Measurements from ENCODE around the gene GATAD2B. TPM values are rescaled to one million over a fixed set of nuclear protein-coding genes. Genes with fewer than 3 reads are reported as not detected.

Gene GATAD2B
- total RNA-seq, 1 experiment from 2014 or later, result 46.9 TPM

- Mint-ChIP-seq H3K4me3 (no peak overlapping the region), H3K27me3 (ENCODE audit: low read depth) (no peaks in the 10 kb centered on the region), H3K27ac (peak overlapping the region; percentile 92), H3K4me1 (no peaks in the 10 kb centered on the region), H3K9me3 (no peaks in the 10 kb centered on the region), H3K36me3 (peaks cover 16% of the 10 kb centered on the region)
- ChIA-PET CTCF (interaction anchor here (0.6 to 1.7 kb wide), 4 partner anchors 10 to 156 kb away, joined by 3 to 5 read pairs (median 4); partner anchors contain the start of gene RAB13), POLR2A (no interaction called here)
- TF ChIP-seq CREM (CRISPR knock-in tag; IDR thresholded peaks at IDR 0.05) (no peak), USF1 (CRISPR knock-in tag; IDR thresholded peaks at IDR 0.05) (no peak), CTCF (IDR thresholded peaks at IDR 0.05) (no peak), CREB1 (CRISPR knock-in tag; IDR thresholded peaks at IDR 0.05) (no peak), ERG (CRISPR knock-in tag; IDR thresholded peaks at IDR 0.05) (no peak), ELF4 (CRISPR knock-in tag; IDR thresholded peaks at IDR 0.05; ENCODE audit: low read depth) (no peak), ATF1 (CRISPR knock-in tag; IDR thresholded peaks at IDR 0.05) (no peak), FOXJ3 (CRISPR knock-in tag; IDR thresholded peaks at IDR 0.05; ENCODE audit: borderline replicate concordance) (no peak), SMAD3 (CRISPR knock-in tag; IDR thresholded peaks at IDR 0.05; ENCODE audit: borderline replicate concordance) (no peak), GRHL2 (CRISPR knock-in tag; IDR thresholded peaks at IDR 0.05; ENCODE audit: insufficient replicate concordance, severe bottlenecking) (no peak), ZNF425 (CRISPR knock-in tag; conservative IDR thresholded peaks at IDR 0.05) (no peak), OVOL2 (CRISPR knock-in tag; IDR thresholded peaks at IDR 0.05; ENCODE audit: borderline replicate concordance) (no peak), FOXP1 (CRISPR knock-in tag; IDR thresholded peaks at IDR 0.05; ENCODE audit: borderline replicate concordance) (no peak), RORB (CRISPR knock-in tag; IDR thresholded peaks at IDR 0.05) (no peak), MAX (CRISPR knock-in tag; IDR thresholded peaks at IDR 0.05) (no peak)
- DNase-seq (ENCODE audit: low spot score) (no peak), ATAC-seq (no peak)
These were observed 91.7 kb downstream of the GATAD2B start for GRCh38 chr1:153831026-153831425.

GRCh38 chr1:153827168-153827964 is 95.4 kb downstream of the GATAD2B start:
- Mint-ChIP-seq H3K9me3 (no peaks in the 10 kb centered on the region), H3K36me3 (peaks cover 24% of the 10 kb centered on the region), H3K27me3 (ENCODE audit: low read depth) (no peaks in the 10 kb centered on the region), H3K4me1 (no peaks in the 10 kb centered on the region), H3K4me3 (no peak overlapping the region), H3K27ac (no peak overlapping the region)
- ATAC-seq (no peak), DNase-seq (ENCODE audit: low spot score) (no peak)
- POLR2A ChIA-PET, result interaction anchor here (0.7 kb wide), 1 partner anchor 312 kb away, joined by 3 read pairs; no protein-coding TSS in a partner anchor
- CTCF ChIA-PET, result interaction anchor here (0.5 to 1.5 kb wide), 5 partner anchors 45 to 264 kb away, joined by 3 to 8 read pairs (median 4); partner anchors contain the start of genes GATAD2B, RAB13 and SLC39A1
- TF ChIP-seq NFYB (CRISPR knock-in tag; conservative IDR thresholded peaks at IDR 0.05; ENCODE audit: low read depth) (no peak), RELA (CRISPR knock-in tag; IDR thresholded peaks at IDR 0.05; ENCODE audit: borderline replicate concordance) (no peak), ZNF671 (CRISPR knock-in tag; IDR thresholded peaks at IDR 0.05) (no peak), CBFB (CRISPR knock-in tag; IDR thresholded peaks at IDR 0.05; ENCODE audit: low read depth) (no peak), FOXP4 (CRISPR knock-in tag; IDR thresholded peaks at IDR 0.05) (no peak), ZNF219 (CRISPR knock-in tag; IDR thresholded peaks at IDR 0.05; ENCODE audit: borderline replicate concordance) (no peak), ESRRA (CRISPR knock-in tag; IDR thresholded peaks at IDR 0.05; ENCODE audit: borderline replicate concordance) (no peak), CTCF (IDR thresholded peaks at IDR 0.05) (no peak)

Data from WTC11 (cell line).